Neural progenitor cell (in vitro differentiated cells): ENCODE data around the gene PMF1. TPM values are rescaled to one million over a fixed set of nuclear protein-coding genes. Genes with fewer than 3 reads are reported as not detected.

ENCODE experiments used
- DNase-seq: peaks from one replicate; pipeline ENCODE4 v3.0.0-alpha.2; 2016; ENCODE audit warnings: low spot score
- H2AFZ ChIP-seq: fragments of 200-600 bp; sonication (generic); replicated peaks from 2 replicates; pipeline ENCODE4 v1.6.1; 2016; ENCODE audit warnings: antibody characterized with exemption
- H3F3A ChIP-seq: fragments of 200-600 bp; sonication (generic); 2 replicates; pipeline ENCODE4 v1.6.1; 2016; ENCODE audit warnings: antibody characterized with exemption, low read depth
- H3K27ac ChIP-seq: fragments of 200-600 bp; sonication (generic); 2 replicates; pipeline ENCODE4 v1.5.1; 2016; ENCODE audit warnings: mild to moderate bottlenecking
- H3K27me3 ChIP-seq: fragments of 200-600 bp; sonication (generic); 2 replicates; pipeline ENCODE4 v1.6.1; 2016; ENCODE audit warnings: mild to moderate bottlenecking, moderate library complexity
- H3K36me3 ChIP-seq: fragments of 200-600 bp; sonication (generic); 2 replicates; pipeline ENCODE4 v1.5.1; 2016
- H3K4me1 ChIP-seq: fragments of 200-600 bp; sonication (generic); 2 replicates; pipeline ENCODE4 v1.6.1; 2016; ENCODE audit warnings: mixed run types
- H3K4me2 ChIP-seq: fragments of 200-600 bp; sonication (generic); 2 replicates; pipeline ENCODE4 v1.6.1; 2016
- H3K4me3 ChIP-seq: fragments of 200-600 bp; sonication (generic); 2 replicates; pipeline ENCODE4 v1.5.1; 2016
- H3K79me2 ChIP-seq: fragments of 200-600 bp; sonication (generic); 2 replicates; pipeline ENCODE4 v1.6.1; 2016; ENCODE audit warnings: low read depth
- H3K9ac ChIP-seq: fragments of 200-600 bp; sonication (generic); 2 replicates; pipeline ENCODE4 v1.6.1; 2016
- H3K9me3 ChIP-seq: fragments of 200-600 bp; sonication (generic); 2 replicates; pipeline ENCODE4 v1.5.1; 2016; ENCODE audit warnings: low read depth
- H4K20me1 ChIP-seq: fragments of 200-600 bp; sonication (generic); 2 replicates; pipeline ENCODE4 v1.6.1; 2016; ENCODE audit warnings: low read depth
- H3K27ac Mint-ChIP-seq: 3 replicates; pipeline ENCODE4 v1.8.0; 2021; ENCODE audit warnings: mixed read lengths
- H3K27me3 Mint-ChIP-seq: 2 replicates; pipeline ENCODE4 v1.8.0; 2022; ENCODE audit warnings: low read depth, mild to moderate bottlenecking, inconsistent platforms, moderate library complexity, mixed read lengths; ENCODE audit not compliant: insufficient read depth
- H3K36me3 Mint-ChIP-seq: 3 replicates; pipeline ENCODE4 v1.8.0; 2021; ENCODE audit warnings: mixed read lengths
- H3K4me1 Mint-ChIP-seq: 3 replicates; pipeline ENCODE4 v1.8.0; 2021; ENCODE audit warnings: mixed read lengths
- H3K4me3 Mint-ChIP-seq: 3 replicates; pipeline ENCODE4 v1.8.0; 2021; ENCODE audit warnings: mild to moderate bottlenecking, moderate library complexity, mixed read lengths
- H3K9me3 Mint-ChIP-seq: 3 replicates; pipeline ENCODE4 v1.8.0; 2020; ENCODE audit warnings: mixed read lengths
- CTCF ChIP-seq: fragments of 200-600 bp; sonication (generic); IDR thresholded peaks from 2 replicates; pipeline ENCODE4 v1.5.1; 2017; ENCODE audit warnings: antibody characterized with exemption, mild to moderate bottlenecking
- EZH2 ChIP-seq: fragments of 200-600 bp; sonication (generic); IDR thresholded peaks from 2 replicates; pipeline ENCODE4 v1.6.1; 2017; ENCODE audit warnings: antibody characterized with exemption, mild to moderate bottlenecking, moderate library complexity
- EZH2phosphoT487 ChIP-seq: fragments of 200-600 bp; sonication (generic); IDR thresholded peaks from 2 replicates; pipeline ENCODE4 v1.6.1; 2017; ENCODE audit warnings: antibody characterized with exemption
- total RNA-seq: library from RNA; depleted of rRNA; stranded (reverse); fragments of >200 nt; gene quantifications from 2 replicates; pipeline ENCODE4 v1.2.3, GENCODE V29; 2015; ENCODE audit warnings: low replicate concordance

PMF1 gene
- total RNA-seq, 1 donor from 2014 or later, result 103 TPM

DNA sequence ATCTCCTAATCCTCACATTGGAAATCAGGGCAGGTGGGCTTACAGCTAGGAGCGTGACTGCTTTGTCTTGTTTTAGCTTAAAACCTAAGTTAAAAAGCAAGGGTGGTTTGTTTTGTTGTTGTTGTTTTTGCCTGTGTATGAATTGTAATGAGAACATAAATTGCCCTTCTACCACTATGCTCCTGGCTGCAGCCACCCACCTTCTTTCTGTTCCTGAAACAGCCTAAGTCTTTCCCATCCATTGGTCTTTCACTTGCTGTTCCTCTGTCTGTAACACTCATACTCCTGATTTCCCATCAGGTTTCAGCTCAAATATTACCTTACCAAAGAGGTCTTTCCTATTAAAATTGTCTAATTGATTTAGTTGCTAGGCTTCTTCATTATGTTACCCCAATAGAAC is 70.7 kb downstream of the PMF1 start:
- H3K27ac Mint-ChIP-seq, result peak overlapping the region; percentile 81
- no peaks in the 10 kb centered on the region for H3K36me3 Mint-ChIP-seq
- peak overlapping the region; percentile 49 for H2AFZ ChIP-seq
- DNase-seq, result no peak
- H3K27ac ChIP-seq, result peak overlapping the region; percentile 5
- no peak for TF ChIP-seq EZH2phosphoT487
- TF ChIP-seq CTCF, result no peak
- no peak for TF ChIP-seq EZH2
- peak overlapping the region; percentile 74 for H3K9ac ChIP-seq
- no peaks in the 10 kb centered on the region for H3K9me3 ChIP-seq
- H3K4me3 ChIP-seq, result peak overlapping the region; percentile 86
- peaks cover 23% of the 10 kb centered on the region for H3K4me1 Mint-ChIP-seq
- peak overlapping the region; percentile 82 for H3K4me2 ChIP-seq
- peaks cover 44% of the 10 kb centered on the region for H3K79me2 ChIP-seq
- peaks cover 2% of the 10 kb centered on the region for H3K27me3 Mint-ChIP-seq
- peaks cover 7% of the 10 kb centered on the region for H3K36me3 ChIP-seq
- no peaks in the 10 kb centered on the region for H3K9me3 Mint-ChIP-seq
- H3K27me3 ChIP-seq, result no peaks in the 10 kb centered on the region
- peaks cover 14% of the 10 kb centered on the region for H3K4me1 ChIP-seq
- no peaks in the 10 kb centered on the region for H3F3A ChIP-seq
- H4K20me1 ChIP-seq, result peaks cover 34% of the 10 kb centered on the region
- peak overlapping the region; percentile 90 for H3K4me3 Mint-ChIP-seq

- Histone ChIP-seq H3K9ac (peak within 1 kb of the TSS; percentile 74), H3K4me3 (peak within 1 kb of the TSS; percentile 86), H2AFZ (peak within 1 kb of the TSS; percentile 49), H3F3A (no peaks in the 10 kb centered on the region), H3K9me3 (no peaks in the 10 kb centered on the region), H3K4me1 (peaks cover 14% of the 10 kb centered on the region), H3K27ac (peak within 1 kb of the TSS; percentile 5), H4K20me1 (peaks cover 28% of the 10 kb centered on the region), H3K79me2 (peaks cover 38% of the 10 kb centered on the region), H3K4me2 (peak within 1 kb of the TSS; percentile 82), H3K36me3 (peaks cover 6% of the 10 kb centered on the region), H3K27me3 (no peaks in the 10 kb centered on the region)
- DNase-seq, result no peak
- TF ChIP-seq EZH2phosphoT487, result no peak
- no peak for TF ChIP-seq CTCF
- TF ChIP-seq EZH2, result no peak
- peaks cover 23% of the 10 kb centered on the region for H3K4me1 Mint-ChIP-seq
- peak within 1 kb of the TSS; percentile 90 for H3K4me3 Mint-ChIP-seq
- H3K36me3 Mint-ChIP-seq, result no peaks in the 10 kb centered on the region
- H3K27me3 Mint-ChIP-seq, result peaks cover 2% of the 10 kb centered on the region
- H3K27ac Mint-ChIP-seq, result peak within 1 kb of the TSS; percentile 84
- H3K9me3 Mint-ChIP-seq, result no peaks in the 10 kb centered on the region
Measured at GRCh38 chr1:156284112-156284511, 71.3 kb downstream of the PMF1 start, which contains the start of gene TMEM79. TSS of gene TMEM79 (plus strand) at chr1:156284325. CDS start at chr1:156285227, 902 bp downstream.

DNA sequence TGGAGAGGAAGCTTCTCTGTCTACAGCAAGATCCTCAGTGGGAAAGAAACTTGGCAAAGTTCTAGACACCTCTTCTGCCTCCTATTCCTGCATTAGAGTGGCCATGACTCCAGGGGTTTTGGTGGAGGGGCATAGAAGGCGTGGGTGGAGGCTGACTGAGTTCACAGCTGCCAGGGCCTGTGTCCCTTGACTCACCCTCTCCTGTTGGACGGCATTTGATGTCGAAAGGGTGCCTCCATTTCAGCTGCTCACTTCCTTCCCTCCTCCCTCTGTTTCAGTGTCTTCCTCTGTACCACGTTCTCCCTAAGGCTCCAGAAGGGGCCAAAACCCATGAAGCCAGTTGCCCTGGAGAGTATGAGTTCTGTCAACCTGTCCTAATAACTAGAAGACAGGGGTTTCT is 72.0 kb downstream of the PMF1 start:
- H3K27ac Mint-ChIP-seq, result no peak overlapping the region
- peaks cover 14% of the 10 kb centered on the region for H3K4me1 ChIP-seq
- no peak overlapping the region for H3K4me3 Mint-ChIP-seq
- H4K20me1 ChIP-seq, result peaks cover 22% of the 10 kb centered on the region
- H3K79me2 ChIP-seq, result peaks cover 32% of the 10 kb centered on the region
- H3K9me3 Mint-ChIP-seq, result no peaks in the 10 kb centered on the region
- H3K36me3 ChIP-seq, result peaks cover under 1% of the 10 kb centered on the region
- no peak overlapping the region for H3K9ac ChIP-seq
- no peaks in the 10 kb centered on the region for H3K27me3 ChIP-seq
- peaks cover 23% of the 10 kb centered on the region for H3K4me1 Mint-ChIP-seq
- H3K4me2 ChIP-seq, result no peak overlapping the region
- TF ChIP-seq CTCF (no peak), EZH2 (no peak), EZH2phosphoT487 (no peak)
- H3F3A ChIP-seq, result no peaks in the 10 kb centered on the region
- H3K4me3 ChIP-seq, result no peak overlapping the region
- H3K36me3 Mint-ChIP-seq, result no peaks in the 10 kb centered on the region
- peaks cover 2% of the 10 kb centered on the region for H3K27me3 Mint-ChIP-seq
- no peak overlapping the region for H3K27ac ChIP-seq
- H3K9me3 ChIP-seq, result no peaks in the 10 kb centered on the region
- DNase-seq, result no peak
- H2AFZ ChIP-seq, result no peak overlapping the region
